Activated naive CD8-positive, alpha-beta T cell treated with anti-CD3 and anti-CD28 coated beads, Interleukin-2, amount 10 ng/mL, durations not matched to agents 7 days and 5 days (primary cell): ENCODE results near the gene TADA1. TPM values are rescaled to one million over a fixed set of nuclear protein-coding genes. Genes with fewer than 3 reads are reported as not detected.
A peak's percentile ranks its signal among the peaks of the same experiment; 100 is the strongest.

Experiments used
- ATAC-seq: fragments of 150-1000 bp; cut with Tn5 transposase; one replicate; pipeline ENCODE4 v1.10.0; 2021; ENCODE audit warnings: low read depth, moderate library complexity
- POLR2A ChIA-PET: fragments of 350-600 bp; sonication (Branson Sonifier 250); formaldehyde crosslinking; loops from one replicate; lab custom pipeline; 2021; ENCODE audit warnings: antibody characterized with exemption; lab: Charles Lee
- DNase-seq: peaks from one replicate; pipeline ENCODE4 v3.0.0; 2021
- H3K27ac Mint-ChIP-seq: one replicate; pipeline ENCODE4 v1.8.0; 2022; ENCODE audit warnings: mild to moderate bottlenecking, mixed read lengths
- H3K27me3 Mint-ChIP-seq: one replicate; pipeline ENCODE4 v1.8.0; 2022; ENCODE audit warnings: mild to moderate bottlenecking, moderate library complexity, mixed read lengths
- H3K36me3 Mint-ChIP-seq: one replicate; pipeline ENCODE4 v1.8.0; 2021; ENCODE audit warnings: mild to moderate bottlenecking, mixed read lengths
- H3K4me1 Mint-ChIP-seq: one replicate; pipeline ENCODE4 v1.8.0; 2021; ENCODE audit warnings: mixed read lengths
- H3K4me3 Mint-ChIP-seq: one replicate; pipeline ENCODE4 v1.8.0; 2022; ENCODE audit warnings: mild to moderate bottlenecking, moderate library complexity, mixed read lengths
- H3K9me3 Mint-ChIP-seq: one replicate; pipeline ENCODE4 v1.8.0; 2021; ENCODE audit warnings: mixed read lengths
- total RNA-seq, 2 experiments: library from RNA; stranded (reverse); gene quantifications; one replicate each; pipeline ENCODE4 v1.2.3, GENCODE V29; 2021

Gene TADA1
- total RNA-seq: 10 to 100 TPM; 14.4 to 15.3 TPM

DNA sequence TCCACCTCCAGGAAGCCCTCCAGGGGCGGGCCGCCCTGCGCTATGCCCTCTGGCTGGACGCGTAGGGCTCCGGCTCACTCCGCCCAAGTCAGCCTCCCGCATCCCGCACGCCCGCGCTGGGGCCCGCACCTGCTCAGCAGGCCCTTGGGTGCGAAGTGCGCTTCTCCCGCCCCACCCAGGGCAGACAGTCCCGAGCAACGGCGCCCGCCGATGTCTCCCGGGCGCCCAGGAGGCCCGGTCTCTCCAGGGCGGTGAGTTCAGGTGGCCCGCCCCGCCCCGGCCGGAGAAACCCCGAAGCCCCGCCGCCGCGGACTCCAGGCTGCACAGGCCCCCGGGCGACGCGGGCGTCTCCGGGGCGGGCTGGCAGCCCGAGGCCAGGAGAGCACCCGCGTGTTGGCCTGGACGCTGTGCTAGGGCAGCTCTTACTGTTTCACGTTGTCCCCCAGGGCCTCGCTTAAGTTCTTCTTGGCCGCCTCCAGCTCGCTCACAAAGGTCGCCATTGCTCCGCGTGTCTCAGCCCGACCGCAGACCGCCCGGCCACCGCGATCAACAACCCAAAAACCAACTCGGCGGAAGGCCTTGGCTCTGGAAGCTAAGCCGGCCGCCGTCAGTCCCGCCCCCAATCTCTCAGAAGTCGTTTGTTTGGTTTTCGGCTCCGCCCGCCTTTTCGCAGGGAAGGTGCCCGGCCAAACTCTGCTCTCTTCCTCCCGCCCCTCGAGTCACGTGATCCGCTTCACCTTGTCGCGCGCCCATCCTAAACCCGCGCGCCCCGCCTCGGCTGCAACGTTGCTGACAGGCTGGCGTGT lies at the start of gene TADA1:
TSS of gene TADA1 (minus strand) at position 531 of the 806 bp plus-strand sequence. CDS start at position 500, 31 bp downstream.
- ATAC-seq: peak; percentile 88
- Mint-ChIP-seq H3K4me1 (peaks cover 31% of the 10 kb centered on the region), H3K27ac (peak within 1 kb of the TSS; percentile 99), H3K9me3 (no peaks in the 10 kb centered on the region), H3K36me3 (peaks cover 11% of the 10 kb centered on the region), H3K27me3 (peaks cover 4% of the 10 kb centered on the region), H3K4me3 (peak within 1 kb of the TSS; percentile 99)
- peak; percentile 98 for DNase-seq
- POLR2A ChIA-PET: interaction anchor here (0.6 to 2.3 kb wide), 9 partner anchors 9 to 741 kb away, joined by 3 to 21 read pairs (median 3); partner anchors contain the start of genes POGK and POU2F1

- peaks cover 1% of the 10 kb centered on the region for H3K4me1 Mint-ChIP-seq
- no peak overlapping the region for H3K27ac Mint-ChIP-seq
- DNase-seq (no peak), ATAC-seq (no peak)
- H3K9me3 Mint-ChIP-seq: no peaks in the 10 kb centered on the region
- no peak overlapping the region for H3K4me3 Mint-ChIP-seq
- POLR2A ChIA-PET: no interaction called here
- H3K27me3 Mint-ChIP-seq: peaks cover 20% of the 10 kb centered on the region
- H3K36me3 Mint-ChIP-seq: peaks cover 2% of the 10 kb centered on the region
These were observed 48.9 kb upstream of the TADA1 start for GRCh38 chr1:166924823-166925541.

DNA sequence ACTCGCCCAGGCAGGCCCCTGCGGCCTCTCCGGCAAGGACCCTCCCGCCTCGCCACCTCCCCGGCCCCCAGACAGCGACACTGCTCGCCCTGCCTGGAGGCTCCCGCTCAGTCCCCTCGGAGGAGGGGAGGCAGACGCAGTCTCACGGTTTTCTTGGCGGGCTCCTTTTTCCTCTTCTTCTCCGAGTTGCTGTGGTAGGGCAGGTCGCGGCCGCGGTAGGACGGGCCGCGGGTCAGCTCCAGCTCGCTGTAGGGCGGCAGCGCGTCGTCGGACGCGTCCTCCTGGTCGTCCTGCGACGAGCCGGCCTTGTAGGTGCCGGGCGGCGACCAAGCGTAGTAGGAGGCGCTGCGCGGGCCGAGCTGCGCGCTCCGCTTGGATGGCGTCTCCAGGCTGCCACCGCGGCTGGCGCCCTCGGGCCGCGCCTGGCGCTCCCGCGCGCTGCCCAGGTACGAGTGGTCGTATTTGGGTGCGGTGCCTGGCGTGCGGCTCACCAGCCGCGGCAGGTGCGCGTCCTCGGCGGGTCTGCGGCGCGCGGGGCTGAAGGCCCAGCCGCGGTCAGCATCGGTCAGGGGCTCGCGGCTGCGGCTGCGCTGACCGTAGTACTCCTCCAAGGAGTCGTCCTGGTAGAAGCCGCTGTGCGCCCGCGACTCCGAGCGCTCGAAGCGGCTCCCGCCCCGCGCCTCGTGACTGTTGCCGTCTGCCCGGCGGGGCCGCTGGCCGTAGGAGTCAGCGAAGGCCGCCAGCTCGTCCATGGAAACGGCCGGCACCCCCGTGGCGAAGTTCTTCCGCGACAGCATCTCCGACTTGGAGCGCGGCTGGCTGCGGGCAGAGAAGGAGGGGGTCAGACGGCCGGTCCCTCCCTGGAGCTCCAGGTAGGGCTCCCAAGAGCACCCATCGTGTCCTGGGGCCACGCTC lies 44.8 kb upstream of the TADA1 start:
- Mint-ChIP-seq H3K4me1 (peaks cover 1% of the 10 kb centered on the region), H3K27me3 (peaks cover 26% of the 10 kb centered on the region), H3K9me3 (no peaks in the 10 kb centered on the region), H3K36me3 (peaks cover 4% of the 10 kb centered on the region), H3K4me3 (peak overlapping the region; percentile 49), H3K27ac (no peak overlapping the region)
- POLR2A ChIA-PET: no interaction called here
- no peak for ATAC-seq
- peak; percentile 37 for DNase-seq

GRCh38 chr1:166918956-166919316 lies 42.9 kb upstream of the TADA1 start:
- Mint-ChIP-seq H3K4me1 (peaks cover 1% of the 10 kb centered on the region), H3K36me3 (peaks cover 2% of the 10 kb centered on the region), H3K27ac (no peak overlapping the region), H3K9me3 (no peaks in the 10 kb centered on the region), H3K27me3 (peaks cover 26% of the 10 kb centered on the region), H3K4me3 (no peak overlapping the region)
- POLR2A ChIA-PET: no interaction called here
- no peak for DNase-seq
- ATAC-seq: no peak

DNA sequence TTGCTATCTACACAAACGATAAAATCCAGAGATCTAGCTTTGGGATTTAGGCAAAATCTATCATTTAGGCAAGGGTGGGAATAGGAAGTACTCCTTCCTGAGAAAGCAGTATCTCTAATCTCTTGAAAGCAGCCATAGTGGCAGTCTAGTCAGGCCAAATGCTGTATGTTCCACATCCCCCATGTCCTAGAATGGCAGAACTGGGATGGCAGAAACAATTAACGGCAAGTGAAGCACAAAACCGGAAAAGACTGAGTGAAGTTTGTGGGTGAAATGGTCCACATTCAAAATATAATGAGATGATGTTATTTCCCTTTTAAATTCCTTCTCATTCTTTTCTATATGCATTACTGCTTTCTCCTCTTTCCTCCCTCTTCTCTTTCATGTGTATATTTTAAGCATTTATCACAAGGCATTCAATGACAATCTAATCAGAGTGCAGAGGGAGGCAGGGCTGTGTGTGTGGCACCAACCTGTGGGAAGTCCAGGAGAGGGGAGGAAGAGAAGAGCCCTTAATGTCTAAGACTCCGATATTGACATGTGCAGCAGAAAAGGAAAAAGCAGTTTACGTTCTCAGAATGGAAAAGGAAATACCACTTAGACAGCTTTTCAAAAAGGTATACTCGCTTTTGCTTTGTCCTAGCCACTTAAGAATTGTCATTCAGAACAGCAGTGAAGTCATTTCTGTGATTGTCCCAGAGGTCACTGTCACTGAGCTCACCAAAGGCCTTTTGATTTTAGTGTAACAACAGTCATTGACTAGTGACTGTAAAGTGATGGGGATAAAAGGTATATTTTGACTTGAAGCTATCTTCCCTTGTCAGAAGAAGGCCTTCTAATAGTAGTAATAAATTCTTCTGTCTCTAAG lies 42.3 kb upstream of the TADA1 start:
- Mint-ChIP-seq H3K9me3 (no peaks in the 10 kb centered on the region), H3K27me3 (peaks cover 26% of the 10 kb centered on the region), H3K36me3 (peaks cover 2% of the 10 kb centered on the region), H3K4me3 (no peak overlapping the region), H3K27ac (no peak overlapping the region), H3K4me1 (peaks cover 1% of the 10 kb centered on the region)
- no peak for ATAC-seq
- DNase-seq: no peak
- POLR2A ChIA-PET: no interaction called here

DNA sequence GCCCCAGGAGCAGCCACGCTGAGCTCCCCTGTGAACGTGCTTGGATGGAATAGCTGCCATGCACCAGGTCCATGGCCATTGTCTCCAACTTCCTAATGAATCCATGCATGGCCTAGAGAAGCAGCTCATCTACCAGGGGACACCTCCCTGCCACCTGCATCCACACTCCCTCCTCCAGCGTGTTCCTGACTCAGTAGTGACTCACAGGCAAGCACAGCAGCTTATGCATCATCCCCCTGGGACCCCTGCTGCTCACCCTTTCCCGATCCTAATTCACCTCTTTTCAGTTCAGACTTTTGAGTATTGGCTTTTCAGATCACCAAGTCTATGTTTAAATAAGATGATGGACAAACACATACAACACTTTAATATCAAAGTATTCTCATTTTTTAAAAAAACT lies 39.9 kb upstream of the TADA1 start:
- Mint-ChIP-seq H3K27ac (no peak overlapping the region), H3K36me3 (peaks cover 4% of the 10 kb centered on the region), H3K4me1 (peaks cover 1% of the 10 kb centered on the region), H3K4me3 (no peak overlapping the region), H3K27me3 (peaks cover 15% of the 10 kb centered on the region), H3K9me3 (peaks cover 1% of the 10 kb centered on the region)
- no peak for DNase-seq
- no peak for ATAC-seq
- POLR2A ChIA-PET: no interaction called here

DNA sequence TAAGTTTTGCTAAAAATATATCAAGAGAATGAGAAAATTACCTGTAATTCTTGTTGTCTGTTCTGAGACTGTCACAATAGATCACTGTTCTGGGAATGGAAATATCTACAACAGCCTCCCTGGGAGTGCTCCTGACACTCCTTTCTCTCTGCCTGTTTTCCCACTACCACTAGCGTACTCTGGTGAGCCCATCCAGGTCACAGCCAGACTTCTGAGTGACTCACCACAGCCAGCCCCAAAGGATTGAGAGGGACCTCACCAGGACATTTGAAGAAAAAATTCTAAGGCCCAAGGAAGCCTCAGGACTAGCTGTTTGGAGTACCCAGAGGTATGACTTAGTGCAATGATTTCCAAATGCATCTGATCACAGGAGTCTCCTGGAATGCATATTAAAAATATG lies 39.0 kb upstream of the TADA1 start:
- H3K27ac Mint-ChIP-seq: no peak overlapping the region
- no peak overlapping the region for H3K4me3 Mint-ChIP-seq
- H3K36me3 Mint-ChIP-seq: peaks cover 4% of the 10 kb centered on the region
- peaks cover 5% of the 10 kb centered on the region for H3K4me1 Mint-ChIP-seq
- peaks cover 8% of the 10 kb centered on the region for H3K27me3 Mint-ChIP-seq
- POLR2A ChIA-PET: no interaction called here
- no peak for ATAC-seq
- no peak for DNase-seq
- peaks cover 1% of the 10 kb centered on the region for H3K9me3 Mint-ChIP-seq

DNA sequence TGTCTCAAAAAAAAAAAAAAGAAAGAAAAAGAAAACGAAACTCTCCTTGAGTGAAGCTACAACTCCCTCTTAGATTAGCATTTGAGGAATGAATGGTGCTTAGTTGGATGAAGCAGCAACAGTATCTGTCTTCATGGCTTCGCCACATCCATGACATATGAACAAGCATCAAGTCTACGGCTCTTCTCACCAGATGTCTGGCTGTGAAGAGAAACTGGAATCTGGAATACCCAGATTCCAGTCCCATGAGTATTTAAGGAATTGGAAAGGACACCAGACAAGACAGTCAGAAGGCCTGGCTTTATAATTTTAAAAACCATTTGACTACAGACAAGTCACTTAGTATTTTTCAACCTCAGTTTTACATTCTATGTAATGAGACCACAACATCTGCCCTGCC lies 38.0 kb upstream of the TADA1 start:
- DNase-seq: no peak
- Mint-ChIP-seq H3K4me3 (no peak overlapping the region), H3K4me1 (peaks cover 5% of the 10 kb centered on the region), H3K36me3 (peaks cover 4% of the 10 kb centered on the region), H3K27ac (no peak overlapping the region), H3K9me3 (peaks cover 1% of the 10 kb centered on the region), H3K27me3 (peaks cover 2% of the 10 kb centered on the region)
- POLR2A ChIA-PET: no interaction called here
- ATAC-seq: no peak

DNA sequence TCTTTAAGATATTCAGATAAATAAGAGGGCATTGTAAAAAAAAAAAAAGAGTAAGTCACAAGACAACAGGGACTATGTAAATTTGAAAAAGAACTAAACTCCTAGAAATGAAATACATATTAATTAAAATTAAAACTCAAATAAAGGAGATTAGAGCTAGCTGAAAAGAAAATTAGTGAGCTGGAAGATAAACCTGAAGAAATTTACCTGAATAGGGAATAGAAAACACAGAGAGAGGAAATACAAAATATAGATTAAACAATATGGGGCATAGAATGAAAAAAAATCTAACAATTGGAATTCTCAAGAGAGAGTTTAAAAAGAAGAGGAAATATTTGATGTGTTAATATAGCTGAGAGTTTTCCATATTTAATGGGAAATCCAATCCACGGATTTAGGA lies 35.6 kb upstream of the TADA1 start:
- H3K4me1 Mint-ChIP-seq: peaks cover 16% of the 10 kb centered on the region
- peaks cover 1% of the 10 kb centered on the region for H3K9me3 Mint-ChIP-seq
- H3K27me3 Mint-ChIP-seq: peaks cover 2% of the 10 kb centered on the region
- DNase-seq (no peak), ATAC-seq (no peak)
- no peak overlapping the region for H3K27ac Mint-ChIP-seq
- H3K36me3 Mint-ChIP-seq: peaks cover 1% of the 10 kb centered on the region
- H3K4me3 Mint-ChIP-seq: no peak overlapping the region
- POLR2A ChIA-PET: interaction anchor here (1.0 kb wide), 1 partner anchor 72 kb away, joined by 3 read pairs; the partner anchor contains the start of gene POGK

- Mint-ChIP-seq H3K9me3 (peaks cover 1% of the 10 kb centered on the region), H3K27ac (no peak overlapping the region), H3K27me3 (peaks cover 2% of the 10 kb centered on the region), H3K4me1 (peaks cover 28% of the 10 kb centered on the region), H3K4me3 (no peak overlapping the region), H3K36me3 (peaks cover 1% of the 10 kb centered on the region)
- ATAC-seq (peak; percentile 83), DNase-seq (peak; percentile 50)
- POLR2A ChIA-PET: interaction anchor here (0.8 to 3.3 kb wide), 4 partner anchors 64 to 310 kb away, joined by 4 to 22 read pairs (median 5); partner anchors contain the start of gene POU2F1
These were observed 34.4 kb upstream of the TADA1 start for GRCh38 chr1:166910396-166910994.

DNA sequence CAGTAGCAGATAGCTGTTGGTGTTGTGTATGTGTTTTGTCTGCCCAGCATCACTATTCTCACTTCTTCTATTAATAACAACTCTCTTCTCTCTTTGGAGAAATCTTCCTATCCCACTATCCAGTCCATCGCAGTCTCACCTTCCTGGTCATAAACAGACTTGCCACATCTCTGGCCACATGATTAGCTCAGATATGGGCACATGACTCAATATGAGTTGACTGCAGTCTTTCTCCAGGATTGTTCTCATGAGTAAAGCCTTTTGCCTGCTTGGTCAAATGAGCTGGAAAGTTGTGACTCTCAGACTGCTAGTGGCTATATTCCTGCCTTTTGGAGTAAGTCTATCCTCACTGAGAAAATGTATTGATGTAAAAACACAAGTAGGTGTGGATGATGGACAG lies 32.9 kb upstream of the TADA1 start:
- peaks cover 2% of the 10 kb centered on the region for H3K9me3 Mint-ChIP-seq
- POLR2A ChIA-PET: interaction anchor here (1.8 to 3.3 kb wide), 4 partner anchors 33 to 312 kb away, joined by 4 to 22 read pairs (median 7); partner anchors contain the start of genes POU2F1 and TADA1
- H3K36me3 Mint-ChIP-seq: peaks cover 1% of the 10 kb centered on the region
- peaks cover 37% of the 10 kb centered on the region for H3K4me1 Mint-ChIP-seq
- ATAC-seq (no peak), DNase-seq (no peak)
- no peak overlapping the region for H3K4me3 Mint-ChIP-seq
- H3K27ac Mint-ChIP-seq: no peak overlapping the region
- H3K27me3 Mint-ChIP-seq: peaks cover 9% of the 10 kb centered on the region

DNA sequence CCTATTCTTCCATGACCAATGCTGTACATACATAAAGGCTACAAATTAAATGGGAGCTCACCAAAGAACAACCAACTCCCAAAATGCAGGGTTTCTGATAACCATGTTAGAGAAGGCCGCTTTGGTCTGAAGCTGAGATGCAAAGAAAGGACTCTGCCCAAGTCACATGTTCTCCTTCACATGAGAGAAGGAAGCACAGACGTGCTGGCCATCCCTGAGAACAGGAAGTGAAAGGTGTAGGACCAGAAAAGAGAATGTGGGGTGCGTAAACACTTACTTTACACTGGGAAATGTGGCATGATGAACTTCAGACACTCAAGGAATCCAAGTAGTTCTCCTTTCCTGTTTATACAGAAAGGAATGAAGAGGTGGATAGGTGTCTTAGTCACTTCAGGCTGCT lies 31.7 kb upstream of the TADA1 start:
- H3K27ac Mint-ChIP-seq: no peak overlapping the region
- peaks cover 3% of the 10 kb centered on the region for H3K36me3 Mint-ChIP-seq
- H3K27me3 Mint-ChIP-seq: peaks cover 16% of the 10 kb centered on the region

More for the DNA sequence above, 31.7 kb upstream of the TADA1 start:
- Mint-ChIP-seq H3K4me1 (peaks cover 39% of the 10 kb centered on the region), H3K9me3 (peaks cover 2% of the 10 kb centered on the region), H3K4me3 (no peak overlapping the region)
- DNase-seq (no peak), ATAC-seq (no peak)
- POLR2A ChIA-PET: interaction anchor here (1.9 to 3.3 kb wide), 2 partner anchors 32 to 151 kb away, joined by 8 to 22 read pairs; partner anchors contain the start of gene TADA1
